T-helper 9 cell (primary cell): Measurements from ENCODE around the gene TMPRSS2.
A peak's percentile ranks its signal among the peaks of the same experiment; 100 is the strongest.
"Not testable (repeated sequence)": the region's sequence is repeated elsewhere in the genome, so short reads cannot be mapped to it uniquely, and the experiment has no call there.

Source experiments
- DNase-seq: peaks from one replicate; pipeline ENCODE4 v3.0.0-alpha.2; 2020

The TMPRSS2 gene

GRCh38 chr21:41425588-41425953 is 82.4 kb downstream of the TMPRSS2 start:
- no peak for DNase-seq

GRCh38 chr21:41423305-41423636 is 84.7 kb downstream of the TMPRSS2 start:
- DNase-seq, result not testable (repeated sequence)

- DNase-seq, result no peak
Measured at GRCh38 chr21:41422546-41423304, 85.2 kb downstream of the TMPRSS2 start.

GRCh38 chr21:41420998-41421397 is 87.0 kb downstream of the TMPRSS2 start:
- not testable (repeated sequence) for DNase-seq

- DNase-seq, result peak; percentile 39
Measured at GRCh38 chr21:41419921-41420862, 87.8 kb downstream of the TMPRSS2 start.

- no peak for DNase-seq
Measured at GRCh38 chr21:41418956-41419680, 88.8 kb downstream of the TMPRSS2 start.

GRCh38 chr21:41418393-41418792 is 89.6 kb downstream of the TMPRSS2 start:
- DNase-seq, result no peak

GRCh38 chr21:41417505-41417904 is 90.5 kb downstream of the TMPRSS2 start:
- DNase-seq, result not testable (repeated sequence)
